Suprapubic skin (tissue), 4 donors: Measurements from ENCODE around the gene MCTP1. TPM values are rescaled to one million over a fixed set of nuclear protein-coding genes. Genes with fewer than 3 reads are reported as not detected.

Experiments used
- DNase-seq, 2 donors: peaks; one replicate each; pipeline ENCODE4 v3.0.0-alpha.2; 2019; ENCODE audit warnings: low spot score in 2 of 2
- H3K27ac ChIP-seq: fragments of 200-600 bp; sonication (generic); one replicate; pipeline ENCODE4 v1.5.1; 2019
- H3K27me3 ChIP-seq: fragments of 200-600 bp; sonication (generic); one replicate; pipeline ENCODE4 v1.5.1; 2019
- H3K36me3 ChIP-seq: fragments of 200-600 bp; sonication (generic); one replicate; pipeline ENCODE4 v1.5.1; 2019
- H3K4me1 ChIP-seq: fragments of 200-600 bp; sonication (generic); one replicate; pipeline ENCODE4 v1.5.1; 2019
- H3K4me3 ChIP-seq: fragments of 200-600 bp; sonication (generic); one replicate; pipeline ENCODE4 v1.5.1; 2019; ENCODE audit warnings: mild to moderate bottlenecking
- H3K9me3 ChIP-seq: fragments of 200-600 bp; sonication (generic); one replicate; pipeline ENCODE4 v1.5.1; 2019
- CTCF ChIP-seq, 2 donors: fragments of 200-600 bp in 1 of 2; fragments of 450-650 bp in 1 of 2; sonication (generic) in 1 of 2; IDR thresholded peaks; one replicate each; pipeline ENCODE4 v1.5.1; 2016 to 2019; ENCODE audit warnings: antibody characterized with exemption in 2 of 2, mild to moderate bottlenecking in 1 of 2, moderate library complexity in 1 of 2
- EP300 ChIP-seq: sonication (generic); formaldehyde crosslinking; IDR thresholded peaks from one replicate; pipeline ENCODE4 v1.6.1; 2017; ENCODE audit warnings: antibody characterized with exemption
- POLR2A ChIP-seq, 2 donors: fragments of 450-650 bp; IDR thresholded peaks; one replicate each; pipeline ENCODE4 v1.6.1; 2017; ENCODE audit warnings: antibody characterized with exemption in 2 of 2, mild to moderate bottlenecking in 2 of 2, moderate library complexity in 2 of 2
- POLR2AphosphoS5 ChIP-seq, 3 donors: sonication (generic); formaldehyde crosslinking; IDR thresholded peaks; one replicate each; pipeline ENCODE4 v1.6.1; 2017; ENCODE audit warnings: antibody characterized with exemption in 3 of 3
- WGBS: methylation state at CpG from one replicate; pipeline ENCODE4 v1.1.5; 2018; 5-methylcytosine and 5-hydroxymethylcytosine counted together
- total RNA-seq, 4 donors: library from RNA; depleted of rRNA; stranded (reverse); fragments of >200 nt; gene quantifications; one replicate each; pipeline ENCODE4 v1.1.0, GENCODE V29; 2016

The MCTP1 gene
- total RNA-seq, 4 donors from 2014 or later = 5.0 to 19.1 (median 10.6) TPM

GRCh38 chr5:94901191-94901979 lies 383.5 kb downstream of the MCTP1 start:
- Histone ChIP-seq H3K27me3 (no peaks in the 10 kb centered on the region), H3K27ac (no peak overlapping the region), H3K4me3 (no peak overlapping the region), H3K4me1 (no peaks in the 10 kb centered on the region), H3K9me3 (no peaks in the 10 kb centered on the region), H3K36me3 (peaks cover 3% of the 10 kb centered on the region)
- TF ChIP-seq POLR2A (IDR thresholded peaks at IDR 0.05) = no peak
- TF ChIP-seq POLR2AphosphoS5 (IDR thresholded peaks at IDR 0.05) = no peak
- no peak for TF ChIP-seq CTCF (IDR thresholded peaks at IDR 0.05)
- TF ChIP-seq EP300 = no peak
- no peak for DNase-seq
- WGBS = 41% methylated on average over 5 of the region's 5 CpGs

GRCh38 chr5:94900006-94900505 lies 384.8 kb downstream of the MCTP1 start:
- H3K4me1 ChIP-seq = no peaks in the 10 kb centered on the region
- H3K4me3 ChIP-seq = no peak overlapping the region
- WGBS = 81% methylated on average over 3 of the region's 3 CpGs
- H3K27me3 ChIP-seq = no peaks in the 10 kb centered on the region
- H3K27ac ChIP-seq = no peak overlapping the region
- DNase-seq = no peak
- peaks cover under 1% of the 10 kb centered on the region for H3K36me3 ChIP-seq
- TF ChIP-seq POLR2AphosphoS5 (IDR thresholded peaks at IDR 0.05) (no peak), CTCF (IDR thresholded peaks at IDR 0.05) (no peak), POLR2A (IDR thresholded peaks at IDR 0.05) (no peak), EP300 (no peak)
- no peaks in the 10 kb centered on the region for H3K9me3 ChIP-seq

- no peaks in the 10 kb centered on the region for H3K4me1 ChIP-seq
- no peaks in the 10 kb centered on the region for H3K27me3 ChIP-seq
- WGBS = 62% methylated on average over 5 of the region's 5 CpGs
- H3K9me3 ChIP-seq = no peaks in the 10 kb centered on the region
- H3K27ac ChIP-seq = no peak overlapping the region
- H3K36me3 ChIP-seq = no peaks in the 10 kb centered on the region
- DNase-seq = no peak
- no peak for TF ChIP-seq POLR2A (IDR thresholded peaks at IDR 0.05)
- TF ChIP-seq POLR2AphosphoS5 (IDR thresholded peaks at IDR 0.05) = no peak
- no peak for TF ChIP-seq EP300
- TF ChIP-seq CTCF (IDR thresholded peaks at IDR 0.05) = no peak
- no peak overlapping the region for H3K4me3 ChIP-seq
Measured at GRCh38 chr5:94893412-94894135, 391.3 kb downstream of the MCTP1 start.

GRCh38 chr5:94891972-94892371 lies 392.9 kb downstream of the MCTP1 start:
- no peak for DNase-seq
- 85% methylated on average over 9 of the region's 9 CpGs for WGBS

More at GRCh38 chr5:94891972-94892371, 392.9 kb downstream of the MCTP1 start:
- H3K9me3 ChIP-seq = no peaks in the 10 kb centered on the region
- no peaks in the 10 kb centered on the region for H3K27me3 ChIP-seq
- no peaks in the 10 kb centered on the region for H3K4me1 ChIP-seq
- no peak overlapping the region for H3K4me3 ChIP-seq
- H3K36me3 ChIP-seq = no peaks in the 10 kb centered on the region
- TF ChIP-seq EP300 (no peak), CTCF (IDR thresholded peaks at IDR 0.05) (no peak), POLR2A (IDR thresholded peaks at IDR 0.05) (no peak), POLR2AphosphoS5 (IDR thresholded peaks at IDR 0.05) (no peak)
- H3K27ac ChIP-seq = no peak overlapping the region
